HG03159 (cell line): ENCODE results near the gene ZCWPW2.
A peak's percentile ranks its signal among the peaks of the same experiment; 100 is the strongest.

ENCODE experiments used
- ATAC-seq: cut with Tn5 transposase; IDR thresholded peaks from one replicate; pipeline ENCODE4 v1.9.1; 2021; ENCODE audit warnings: mild to moderate bottlenecking, moderate library complexity; ENCODE audit not compliant: unreplicated experiment

ZCWPW2 gene

GRCh38 chr3:28348629-28349468 lies at the start of gene ZCWPW2, which contains the start of gene AZI2:
ZCWPW2 (plus strand) TSS chr3:28348721; CDS start chr3:28413069, 64,348 bp downstream.
AZI2 (minus strand) TSS chr3:28348824; CDS start chr3:28340617, 8,207 bp downstream.
- ATAC-seq: peak; percentile 85

GRCh38 chr3:28299705-28300104 lies 48.8 kb upstream of the ZCWPW2 start:
- ATAC-seq: no peak

DNA sequence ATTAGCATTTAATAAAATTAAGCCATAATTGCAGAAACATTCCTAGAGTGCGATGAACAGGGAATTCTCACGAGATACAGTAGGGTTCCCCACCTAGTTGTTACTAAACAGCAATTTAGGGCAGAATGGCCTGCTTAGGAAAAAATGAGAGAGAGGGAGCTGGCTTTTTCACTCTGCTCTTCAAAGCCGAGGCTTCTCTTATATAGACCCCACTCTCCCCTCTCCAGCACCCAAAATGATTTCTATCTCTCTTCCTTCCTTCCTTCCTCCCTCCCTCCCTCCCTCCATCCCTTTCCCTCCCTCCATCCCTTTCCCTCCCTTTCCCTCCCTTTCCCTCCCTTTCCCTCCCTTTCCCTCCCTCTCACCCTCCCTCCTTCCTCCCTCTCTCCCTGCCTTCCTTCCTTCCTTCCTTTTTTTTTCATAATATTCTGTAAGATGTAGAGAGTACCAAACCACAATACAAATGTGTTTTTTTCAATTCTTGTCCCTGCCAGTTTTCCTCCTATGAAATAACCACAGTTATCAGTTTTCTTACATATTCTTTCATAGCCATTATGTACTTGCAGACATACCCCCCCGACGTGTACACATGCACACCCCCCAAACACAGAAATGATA lies 48.1 kb upstream of the ZCWPW2 start:
- ATAC-seq: no peak

DNA sequence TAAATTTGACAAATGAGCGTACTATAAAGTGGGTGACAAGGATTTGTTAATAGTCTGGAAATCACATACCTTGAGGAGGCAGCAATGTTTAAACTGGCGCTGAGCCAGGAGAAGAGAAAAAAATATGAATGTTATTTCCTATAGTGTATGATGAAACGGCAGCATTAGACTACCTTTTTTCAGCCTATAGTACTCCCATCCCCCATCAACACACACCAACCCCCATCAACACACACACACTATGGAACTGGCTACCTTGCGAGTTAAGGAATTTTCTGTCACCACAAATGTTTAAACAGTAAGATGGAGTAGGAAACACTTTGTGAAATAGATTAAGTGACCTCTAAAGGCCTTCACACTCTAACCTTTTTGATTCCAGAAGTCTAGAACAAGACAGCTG lies 46.8 kb upstream of the ZCWPW2 start:
- no peak for ATAC-seq

DNA sequence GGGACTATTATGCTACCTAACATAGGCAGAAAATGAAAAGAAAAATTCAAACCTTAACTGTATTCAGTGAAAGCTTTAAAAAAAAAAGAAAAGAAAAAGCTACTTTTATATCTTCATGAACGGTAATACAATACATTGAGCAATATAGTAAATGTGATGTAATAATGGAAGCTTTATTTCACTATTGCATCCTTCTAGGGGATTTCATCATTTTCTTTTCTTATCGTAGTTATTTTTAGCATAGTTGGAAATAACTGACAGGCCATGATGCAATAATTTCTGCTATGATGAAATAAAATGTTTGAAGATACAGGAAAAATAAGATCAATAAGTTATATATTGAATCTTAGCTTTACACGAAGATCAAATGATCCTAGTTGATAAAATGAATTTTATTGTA lies 40.3 kb upstream of the ZCWPW2 start:
- no peak for ATAC-seq

GRCh38 chr3:28315711-28316110 lies 32.8 kb upstream of the ZCWPW2 start:
- no peak for ATAC-seq

- no peak for ATAC-seq
Observed at GRCh38 chr3:28316226-28316625, 32.3 kb upstream of the ZCWPW2 start.

DNA sequence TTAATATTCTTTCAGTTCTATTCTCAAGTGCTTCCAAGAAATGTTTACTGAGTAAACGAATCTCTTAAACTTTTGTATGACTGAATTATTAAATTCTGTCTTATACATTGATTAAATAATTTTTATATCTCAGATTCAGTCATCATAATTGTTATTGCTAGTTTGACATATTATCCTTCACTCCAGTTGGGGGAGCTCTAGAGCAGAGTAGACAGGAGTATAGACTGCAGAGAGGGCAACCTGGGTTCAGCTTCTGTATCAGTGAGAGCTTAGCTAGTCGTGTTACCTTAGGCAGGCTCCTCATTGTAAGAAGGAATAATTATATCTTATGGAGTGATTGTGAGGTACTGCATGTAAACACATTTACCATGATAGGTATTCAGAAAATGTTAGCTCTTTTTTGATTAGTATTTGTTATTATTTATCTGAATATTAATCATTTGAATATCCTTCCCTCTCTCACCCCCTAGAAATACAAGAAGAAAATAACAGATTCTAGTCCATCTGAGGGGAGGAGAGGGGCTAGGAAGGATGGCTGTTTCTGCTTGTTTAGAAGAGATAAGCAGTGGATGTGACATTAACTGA lies 31.0 kb upstream of the ZCWPW2 start:
- ATAC-seq: peak; percentile 98

- ATAC-seq: no peak
Observed at GRCh38 chr3:28320981-28321380, 27.5 kb upstream of the ZCWPW2 start.

DNA sequence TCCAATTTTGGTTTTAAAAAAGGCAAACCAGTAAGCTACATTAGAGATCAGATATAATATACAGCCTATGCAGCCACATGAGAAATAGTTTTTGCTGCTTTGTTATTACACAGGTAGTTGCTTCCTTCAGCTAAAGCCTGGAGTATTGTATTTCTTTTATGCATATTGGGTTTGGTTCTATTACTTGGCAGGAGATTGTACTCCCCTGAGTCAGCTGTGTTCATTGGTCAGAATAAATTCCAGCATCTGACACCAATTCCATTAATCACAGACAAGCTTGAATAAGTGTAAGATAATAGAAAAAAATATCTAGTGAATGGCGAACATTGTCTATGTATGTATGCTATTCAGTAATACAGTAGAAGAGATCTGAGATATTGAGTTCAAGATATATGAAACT lies 26.1 kb upstream of the ZCWPW2 start:
- ATAC-seq: no peak

DNA sequence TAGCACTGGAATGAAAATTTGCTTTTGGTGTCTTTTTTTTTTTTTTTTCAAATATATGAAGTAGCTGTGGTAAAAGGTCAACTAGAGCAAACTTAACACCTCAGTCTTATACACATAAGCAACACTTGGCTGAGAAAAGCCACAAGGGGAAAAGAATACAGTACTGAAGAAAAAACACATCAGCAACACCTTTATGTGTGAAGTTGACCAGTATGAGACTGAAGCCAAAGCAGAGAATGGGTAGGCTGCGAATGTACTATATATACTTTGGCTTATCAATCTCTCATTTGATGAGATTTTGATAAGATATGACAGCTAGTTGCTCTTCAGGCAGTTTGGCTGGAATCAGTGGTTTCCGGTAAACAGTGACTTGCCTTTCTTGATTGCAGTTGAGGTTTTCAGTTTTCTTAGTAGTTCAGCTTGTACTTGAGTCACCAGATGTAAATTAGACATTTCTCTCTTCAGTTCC lies 22.0 kb upstream of the ZCWPW2 start:
- ATAC-seq: peak; percentile 61

DNA sequence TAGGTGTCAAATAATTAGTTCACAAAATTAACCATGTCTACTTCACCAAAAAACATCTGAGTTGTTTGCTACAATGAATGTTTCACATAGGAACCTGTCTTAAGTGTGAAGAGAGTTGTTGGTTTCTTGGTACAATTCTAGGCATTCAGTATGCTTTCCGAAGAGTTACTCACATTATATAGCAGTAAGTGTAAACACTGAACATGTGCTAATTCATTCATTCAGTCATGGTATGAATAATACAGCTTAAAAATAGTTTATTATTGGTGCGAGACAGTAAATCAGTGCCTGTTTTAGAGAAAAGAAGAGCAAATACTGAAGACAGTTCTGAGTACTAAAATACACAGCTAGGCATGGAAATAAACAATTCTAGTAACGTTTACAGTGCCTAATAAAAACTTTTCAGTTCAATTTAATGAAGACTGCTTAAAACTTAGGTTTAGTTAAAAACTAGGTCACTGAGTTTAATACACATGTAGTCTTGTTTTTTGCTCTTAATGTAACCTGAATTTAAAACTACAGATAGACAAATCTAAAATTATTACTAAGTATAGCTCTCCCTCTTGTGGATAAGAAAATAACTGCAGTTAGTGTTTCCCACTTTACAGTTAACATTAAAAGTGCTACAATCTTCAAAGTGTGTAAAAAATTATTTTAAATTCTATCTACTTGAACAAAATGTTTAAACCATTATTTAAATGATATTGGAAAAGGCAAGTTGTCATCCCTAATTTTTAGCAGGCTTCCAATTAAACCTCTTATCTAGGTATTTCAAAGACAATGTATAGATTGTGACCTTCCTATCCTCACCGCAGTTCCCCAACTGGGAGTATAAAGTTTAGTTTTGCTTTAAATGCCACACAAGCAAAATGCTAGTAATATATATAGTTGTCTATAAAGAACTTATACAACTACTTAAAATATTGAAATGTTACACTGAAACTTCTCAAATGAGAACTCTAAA lies 20.1 kb upstream of the ZCWPW2 start:
- ATAC-seq: no peak

GRCh38 chr3:28334552-28334951 lies 14.0 kb upstream of the ZCWPW2 start:
- no peak for ATAC-seq

- ATAC-seq: no peak
Observed at GRCh38 chr3:28335246-28335645, 13.3 kb upstream of the ZCWPW2 start.

- ATAC-seq: no peak
Observed at GRCh38 chr3:28337230-28337629, 11.3 kb upstream of the ZCWPW2 start.

GRCh38 chr3:28343144-28343543 lies 5.4 kb upstream of the ZCWPW2 start:
- no peak for ATAC-seq

DNA sequence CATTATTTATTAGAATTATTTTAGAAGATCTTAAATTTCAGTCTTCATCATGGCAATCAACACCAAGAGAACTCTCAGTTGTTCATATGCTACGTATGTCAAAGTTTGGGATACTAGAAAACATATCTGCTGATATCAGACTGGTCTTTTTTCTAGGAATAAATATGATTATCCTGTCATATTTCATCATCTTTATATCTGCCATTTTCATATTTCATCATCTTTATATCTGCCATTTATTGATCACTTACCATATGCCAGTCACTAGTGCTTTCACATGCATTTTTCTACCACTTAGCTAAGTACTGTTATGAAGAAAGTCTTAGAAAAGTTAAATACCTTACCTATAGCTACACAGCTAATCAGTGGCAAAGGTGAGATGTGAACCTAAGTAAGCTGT lies 2.8 kb upstream of the ZCWPW2 start:
- no peak for ATAC-seq

DNA sequence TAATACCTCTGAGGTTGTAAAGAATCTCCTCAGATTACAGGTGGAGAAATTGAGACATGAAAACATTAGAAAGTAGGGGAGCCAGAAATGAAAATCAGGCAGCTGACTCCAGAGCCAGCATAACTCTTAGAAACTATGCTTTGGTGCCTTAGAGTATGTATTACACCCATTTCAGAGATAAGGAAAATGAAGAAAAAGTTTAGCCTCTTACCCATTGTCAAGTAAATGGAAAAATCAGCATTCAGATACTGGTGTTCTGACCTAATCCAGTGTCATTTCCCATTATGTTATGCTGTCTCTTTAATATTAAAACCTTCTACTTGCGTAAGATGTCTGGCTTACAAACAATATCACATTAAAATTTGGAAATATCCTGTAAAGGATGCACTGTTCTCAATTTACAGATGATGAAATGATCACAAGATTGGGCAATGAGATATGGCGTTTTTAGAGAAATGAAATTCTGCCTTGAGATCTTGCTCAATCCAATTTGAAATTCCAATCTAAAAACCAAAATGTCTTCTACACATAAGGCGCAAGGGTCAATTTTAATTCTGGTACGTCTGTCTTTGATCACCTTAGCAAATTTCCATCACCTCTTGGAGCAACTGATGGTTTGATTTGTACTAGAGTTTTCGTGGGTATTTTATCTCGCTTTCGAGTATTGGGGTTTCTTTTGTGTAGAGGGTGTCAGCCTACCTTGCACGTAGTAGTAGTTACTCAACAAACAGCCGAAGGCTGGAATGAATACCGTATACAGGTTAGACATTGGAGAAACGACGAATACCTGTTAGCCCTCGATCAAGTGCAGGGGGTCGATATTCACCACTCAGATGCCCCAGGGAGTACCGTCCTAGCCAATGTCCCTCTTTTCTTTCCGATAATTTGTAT lies 902 bp upstream of the ZCWPW2 start:
- no peak for ATAC-seq

GRCh38 chr3:28348265-28348628 lies 274 bp upstream of the ZCWPW2 start:
- no peak for ATAC-seq
